Fibroblast of mammary gland (primary cell): ENCODE data around the gene BAK1.

Experiments used
- DNase-seq: peaks from one replicate; pipeline ENCODE4 v3.0.0-alpha.2; 2010; ENCODE audit warnings: low read depth
- H3K4me3 ChIP-seq: 2 replicates; pipeline ENCODE4 v1.5.1; 2011; ENCODE audit warnings: low read depth, mild to moderate bottlenecking, low read length, moderate library complexity; ENCODE audit not compliant: control insufficient read depth
- TF ChIP-seq, protein P1 (sequence below): conservative IDR thresholded peaks from 2 replicates; pipeline ENCODE4 v1.5.1; 2011; ENCODE audit warnings: low read depth, low read length, inconsistent platforms; ENCODE audit not compliant: control insufficient read depth, insufficient read depth

The BAK1 gene

GRCh38 chr6:33592280-33592594 lies 12.2 kb upstream of the BAK1 start:
- no peak overlapping the region for H3K4me3 ChIP-seq
- no peak for DNase-seq
- TF ChIP-seq, protein P1, sequence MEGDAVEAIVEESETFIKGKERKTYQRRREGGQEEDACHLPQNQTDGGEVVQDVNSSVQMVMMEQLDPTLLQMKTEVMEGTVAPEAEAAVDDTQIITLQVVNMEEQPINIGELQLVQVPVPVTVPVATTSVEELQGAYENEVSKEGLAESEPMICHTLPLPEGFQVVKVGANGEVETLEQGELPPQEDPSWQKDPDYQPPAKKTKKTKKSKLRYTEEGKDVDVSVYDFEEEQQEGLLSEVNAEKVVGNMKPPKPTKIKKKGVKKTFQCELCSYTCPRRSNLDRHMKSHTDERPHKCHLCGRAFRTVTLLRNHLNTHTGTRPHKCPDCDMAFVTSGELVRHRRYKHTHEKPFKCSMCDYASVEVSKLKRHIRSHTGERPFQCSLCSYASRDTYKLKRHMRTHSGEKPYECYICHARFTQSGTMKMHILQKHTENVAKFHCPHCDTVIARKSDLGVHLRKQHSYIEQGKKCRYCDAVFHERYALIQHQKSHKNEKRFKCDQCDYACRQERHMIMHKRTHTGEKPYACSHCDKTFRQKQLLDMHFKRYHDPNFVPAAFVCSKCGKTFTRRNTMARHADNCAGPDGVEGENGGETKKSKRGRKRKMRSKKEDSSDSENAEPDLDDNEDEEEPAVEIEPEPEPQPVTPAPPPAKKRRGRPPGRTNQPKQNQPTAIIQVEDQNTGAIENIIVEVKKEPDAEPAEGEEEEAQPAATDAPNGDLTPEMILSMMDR, result no peak

DNA sequence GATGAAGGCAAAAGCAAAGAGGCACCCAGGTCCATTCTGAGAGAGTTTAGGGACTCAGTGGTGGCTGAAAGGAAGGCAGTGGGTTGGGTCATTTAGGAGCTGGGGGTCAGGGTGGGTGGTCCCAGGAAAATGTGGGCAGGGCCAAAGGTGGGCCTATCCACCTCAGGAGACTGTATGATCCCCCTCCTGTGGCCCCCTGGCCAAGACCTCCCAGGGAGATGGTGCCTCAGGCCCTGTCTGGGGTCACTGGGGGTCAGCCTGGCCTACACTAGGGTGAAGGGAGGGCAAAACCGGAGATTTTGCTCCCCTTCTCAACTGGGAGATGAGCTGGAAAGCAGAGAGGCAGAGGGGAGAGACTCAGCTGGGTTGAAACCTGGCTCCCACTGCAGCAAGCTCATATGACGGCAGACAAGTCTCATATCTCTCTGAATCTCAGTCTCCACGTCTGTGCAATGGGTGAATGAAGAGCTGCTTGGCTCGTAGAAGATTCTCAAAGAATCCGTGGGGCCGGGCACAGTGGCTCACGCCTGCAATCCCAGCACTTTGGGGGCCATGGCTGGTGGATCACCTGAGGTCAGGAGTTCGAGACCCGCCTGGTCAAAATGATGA lies 11.5 kb upstream of the BAK1 start:
- no peak for DNase-seq
- TF ChIP-seq, protein P1, result no peak
- no peak overlapping the region for H3K4me3 ChIP-seq

DNA sequence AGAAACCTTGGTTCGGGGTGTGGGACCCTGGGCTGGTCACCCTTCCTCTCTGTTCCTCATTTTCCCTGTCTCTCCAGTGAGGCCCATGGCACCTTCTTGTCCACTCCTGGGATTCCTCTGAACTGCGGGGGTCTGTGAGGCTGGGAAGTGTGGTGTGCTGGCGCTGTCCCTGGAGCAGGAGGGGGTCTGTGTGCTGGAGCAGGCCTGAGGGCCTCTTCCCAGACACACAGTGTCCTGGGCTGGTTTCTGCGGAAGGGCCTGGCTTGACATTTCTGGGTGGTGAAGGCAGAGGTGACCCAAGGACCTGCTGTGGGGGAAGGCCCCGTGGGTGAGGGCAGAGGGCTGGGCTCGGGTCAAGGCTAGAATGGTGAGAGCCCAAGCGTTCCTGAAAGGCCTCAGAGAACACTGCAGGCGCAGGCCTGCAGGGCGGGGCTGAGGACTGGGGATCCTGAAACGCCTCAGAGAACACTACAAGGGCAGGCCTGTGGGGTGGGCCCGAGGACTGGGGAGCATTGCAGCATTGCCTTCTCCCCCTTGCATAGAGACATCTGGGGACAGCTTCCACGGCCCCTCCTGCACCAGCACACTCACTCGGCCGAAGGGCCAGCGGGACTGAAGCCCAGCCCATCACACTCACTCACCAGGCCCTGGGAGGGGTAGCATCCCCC lies 10.6 kb upstream of the BAK1 start:
- H3K4me3 ChIP-seq, result no peak overlapping the region
- DNase-seq, result peak; percentile 23
- TF ChIP-seq, protein P1, result no peak

GRCh38 chr6:33589731-33590530 lies 9.9 kb upstream of the BAK1 start:
- TF ChIP-seq, protein P1, result peak; percentile 97
- no peak overlapping the region for H3K4me3 ChIP-seq
- DNase-seq, result peak; percentile 97

DNA sequence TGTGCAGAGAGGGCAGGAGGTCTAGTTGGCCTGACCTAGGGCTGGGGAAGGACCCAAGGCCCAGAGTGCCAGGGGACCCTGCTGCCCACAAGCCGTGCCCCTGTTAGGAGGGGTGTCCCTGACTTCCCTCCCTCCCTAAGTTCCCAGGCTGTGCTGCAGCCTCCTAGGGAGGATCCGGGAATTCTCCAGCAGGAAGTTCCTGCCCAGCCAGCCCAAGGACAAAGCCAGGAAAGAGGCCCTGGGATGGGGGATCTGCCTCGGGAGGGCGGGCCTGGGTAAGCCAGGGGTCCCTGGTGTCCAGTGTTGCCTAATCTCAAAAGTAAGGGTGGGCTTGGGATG lies 9.3 kb upstream of the BAK1 start:
- TF ChIP-seq, protein P1, result no peak
- no peak for DNase-seq
- no peak overlapping the region for H3K4me3 ChIP-seq

GRCh38 chr6:33588894-33589293 lies 8.8 kb upstream of the BAK1 start:
- no peak overlapping the region for H3K4me3 ChIP-seq
- TF ChIP-seq, protein P1, result no peak

DNA sequence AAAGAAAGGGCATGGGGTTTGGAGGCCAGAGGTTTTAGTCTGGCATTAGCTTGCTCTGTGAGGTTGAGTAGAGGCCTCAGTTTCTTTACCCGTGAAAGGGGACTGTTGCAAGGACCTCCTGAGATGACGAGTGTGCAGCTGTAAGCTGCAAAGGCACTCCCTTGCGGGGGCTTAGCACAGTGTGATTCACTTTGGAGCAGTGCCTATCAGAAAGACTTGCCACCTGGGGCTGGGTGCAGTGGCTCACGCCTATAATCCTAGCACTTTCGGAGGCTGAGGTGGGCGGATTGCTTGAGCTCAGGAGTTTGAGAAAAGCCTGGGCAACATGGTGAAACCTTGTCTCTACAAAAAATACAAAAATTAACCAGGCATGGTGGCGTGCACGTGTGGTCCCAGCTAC lies 7.5 kb upstream of the BAK1 start:
- TF ChIP-seq, protein P1, result no peak
- DNase-seq, result no peak
- no peak overlapping the region for H3K4me3 ChIP-seq

More at GRCh38 chr6:33588894-33589293, 8.8 kb upstream of the BAK1 start:
- DNase-seq, result no peak
